Measurements from ENCODE around the gene GRK6. TPM values are rescaled to one million over a fixed set of nuclear protein-coding genes. Genes with fewer than 3 reads are reported as not detected.

Gene GRK6
- total and polyA plus RNA-seq, 2 of the 4 experiments (the other 2 are of a cell fraction), result 25.3 to 30.1 TPM

DNA sequence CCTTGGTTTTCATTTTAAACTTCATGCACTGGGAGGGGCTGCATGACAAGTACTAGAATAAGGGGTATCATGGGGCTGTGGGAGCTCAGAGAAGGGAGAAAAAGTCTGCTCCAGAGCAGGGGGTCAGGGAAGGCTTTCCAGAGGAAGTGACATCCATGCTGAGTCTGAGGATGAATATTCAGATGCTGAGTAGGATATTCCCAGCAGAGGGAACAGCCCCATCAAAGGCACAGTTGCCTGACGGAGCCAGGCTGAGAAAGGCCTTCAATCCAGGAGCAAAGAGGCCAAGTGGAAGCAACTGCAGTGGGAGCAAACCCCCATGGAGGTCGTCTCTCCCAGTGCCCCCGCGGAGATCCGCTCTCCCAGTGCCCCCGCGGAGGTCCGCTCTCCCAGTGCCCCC, 30.4 kb upstream of the GRK6 start:
- CTCF ChIA-PET, result no interaction called here

More for the DNA sequence above, 30.4 kb upstream of the GRK6 start:
- H3K36me3 ChIP-seq (ENCODE audit: control insufficient read depth, insufficient read depth, low read length), result no peaks in the 10 kb centered on the region
- peaks cover 65% of the 10 kb centered on the region for H3K27me3 ChIP-seq (ENCODE audit: control insufficient read depth, insufficient read depth, low read length)
- H3K9ac ChIP-seq (ENCODE audit: low read depth, low read length), result no peak overlapping the region
- WGBS, 2 experiments (ENCODE audit: extremely low coverage in 2 of 2, insufficient read length in 1 of 2), result 43% methylated on average over 1 of the region's 8 CpGs; no CpG with 5 or more reads in 1 of the 2 experiments
- no peak overlapping the region for H2AFZ ChIP-seq (replicated peaks; ENCODE audit: low read length, poor library complexity)
- no peak for ATAC-seq (ENCODE audit: low read depth)
- H2AK5ac ChIP-seq (ENCODE audit: low read depth, low read length), result no peak overlapping the region
- no peak overlapping the region for H3K18ac ChIP-seq (ENCODE audit: low read depth, low read length)
- no peak overlapping the region for H3K27ac ChIP-seq (ENCODE audit: insufficient read depth, low read length)
- H4K5ac ChIP-seq (ENCODE audit: low read depth, low read length), result no peak overlapping the region
- H4K91ac ChIP-seq (ENCODE audit: insufficient read depth, low read depth, low read length), result no peak overlapping the region
- H3K4me1 ChIP-seq (ENCODE audit: control insufficient read depth, insufficient read depth, low read length), result no peaks in the 10 kb centered on the region
- intact Hi-C loops (cut with micrococcal nuclease) (no loop called here), in situ Hi-C loops (cut with MboI; ENCODE audit: low sequenced_read_pairs) (no loop called here), dilution Hi-C loops (cut with HindIII; ENCODE audit: low sequenced_read_pairs, unreplicated experiment) (no loop called here)
- no TSS peak for BruUV-seq (replicated peaks)
- TF ChIP-seq CHD1 (IDR thresholded peaks at IDR 0.05; ENCODE audit: low read depth, low read length) (no peak), RFX5 (IDR thresholded peaks at IDR 0.05; ENCODE audit: low read depth, low read length) (no peak), RCOR1 (IDR thresholded peaks at IDR 0.05; ENCODE audit: insufficient replicate concordance, low read length) (no peak), CEBPB (IDR thresholded peaks at IDR 0.05; ENCODE audit: low read depth, low read length) (no peak), BHLHE40 (IDR thresholded peaks at IDR 0.05; ENCODE audit: low read depth, low read length) (no peak), MAFK (IDR thresholded peaks at IDR 0.05; ENCODE audit: low read depth, low read length) (no peak), MXI1 (IDR thresholded peaks at IDR 0.05; ENCODE audit: borderline replicate concordance, low read depth, low read length) (no peak)
- H3K4me3 ChIP-seq (ENCODE audit: insufficient read depth, low read depth, low read length), result no peak overlapping the region
- H3K79me1 ChIP-seq (ENCODE audit: low read depth in 1 of 2, low read length in 2 of 2), result no peaks in the 10 kb centered on the region
- peaks cover 2% of the 10 kb centered on the region; the same call in 1 of the 2 replicates for H3K9me3 ChIP-seq (ENCODE audit: control insufficient read depth, insufficient read depth, low read length)
- H4K8ac ChIP-seq (ENCODE audit: low read depth in 2 of 2, low read length in 2 of 2), result no peak overlapping the region
- H2BK20ac ChIP-seq (ENCODE audit: low read depth, low read length), result no peak overlapping the region
- DNase-seq, result no peak
- no peak overlapping the region for H2BK15ac ChIP-seq (ENCODE audit: low read depth, low read length)
- no peak overlapping the region for H2BK5ac ChIP-seq (ENCODE audit: low read depth, low read length, poor library complexity, severe bottlenecking)
- no peaks in the 10 kb centered on the region for H3K9me1 ChIP-seq (ENCODE audit: insufficient read depth, low read length)
- H4K20me1 ChIP-seq (ENCODE audit: insufficient read depth, low read length), result no peaks in the 10 kb centered on the region
- no peak overlapping the region for H2AK9ac ChIP-seq (replicated peaks; ENCODE audit: low read depth, low read length, poor library complexity)
- H2BK120ac ChIP-seq (ENCODE audit: low read depth, low read length), result no peak overlapping the region
- H3K56ac ChIP-seq (ENCODE audit: extremely low read depth, insufficient read depth, low read length), result no peak overlapping the region
- POLR2A ChIA-PET (ENCODE audit: unreplicated experiment), result no interaction called here
- H3K14ac ChIP-seq (replicated peaks; ENCODE audit: low read depth, low read length), result no peak overlapping the region
- no peak overlapping the region for H3K4ac ChIP-seq (ENCODE audit: low read depth, low read length)
- no peak overlapping the region for H3K23ac ChIP-seq (ENCODE audit: low read depth, low read length)
- H3K4me2 ChIP-seq (ENCODE audit: low read depth, low read length), result no peak overlapping the region
